GM13977 (cell line): Measurements from ENCODE around the gene RNF150.

ENCODE experiments used
- DNase-seq: peaks from one replicate; pipeline ENCODE4 v3.0.0; 2012; ENCODE audit warnings: low spot score
- CTCF ChIP-seq: IDR thresholded peaks from 2 replicates; pipeline ENCODE4 v1.5.1; 2012; ENCODE audit warnings: mild to moderate bottlenecking, control low read depth; ENCODE audit not compliant: insufficient read depth; ENCODE audit errors: extremely low read depth, missing control alignments
- in situ Hi-C: fragments of 300-500 bp; cut with MboI; formaldehyde crosslinking; loops from one replicate; pipeline ENCODE4 v1.12.0; 2022; ENCODE audit warnings: low sequenced_read_pairs, low pct_unique_long_range_greater_than_20kb, mixed read lengths, inconsistent platforms; ENCODE audit not compliant: unreplicated experiment

Gene RNF150

DNA sequence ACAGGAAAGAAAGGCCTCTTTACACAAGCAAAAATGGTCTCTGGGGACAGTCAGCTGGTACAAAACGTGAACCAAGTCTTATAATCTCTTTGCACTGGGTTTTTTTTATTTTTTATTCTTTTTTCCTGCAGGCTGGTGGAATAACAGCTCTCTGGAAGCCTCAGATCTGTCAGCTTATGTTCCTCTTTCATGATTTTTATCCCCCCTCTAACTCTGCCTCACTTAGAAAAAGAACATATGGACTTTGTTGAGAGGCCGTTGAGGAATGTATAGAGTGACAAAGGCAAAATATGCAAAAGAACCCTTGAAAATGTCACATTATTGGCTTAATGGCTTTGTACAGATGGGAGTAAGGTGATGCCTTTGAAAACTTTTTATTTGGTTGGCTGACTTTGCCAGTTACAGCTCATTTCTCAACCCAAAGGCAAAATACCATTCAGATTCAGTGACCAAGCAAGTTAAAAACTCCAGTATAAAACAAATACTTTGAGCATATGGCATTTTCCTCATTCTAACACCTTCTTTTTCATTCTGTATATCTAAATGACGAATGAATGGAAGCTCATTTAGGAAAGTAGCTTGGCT lies 111.1 kb downstream of the RNF150 start:
- DNase-seq, result no peak
- in situ Hi-C loops, result no loop called here
- no peak for TF ChIP-seq CTCF

- in situ Hi-C loops, result no loop called here
- TF ChIP-seq CTCF, result no peak
- no peak for DNase-seq
These were observed 111.7 kb downstream of the RNF150 start for GRCh38 chr4:141021397-141022110.

DNA sequence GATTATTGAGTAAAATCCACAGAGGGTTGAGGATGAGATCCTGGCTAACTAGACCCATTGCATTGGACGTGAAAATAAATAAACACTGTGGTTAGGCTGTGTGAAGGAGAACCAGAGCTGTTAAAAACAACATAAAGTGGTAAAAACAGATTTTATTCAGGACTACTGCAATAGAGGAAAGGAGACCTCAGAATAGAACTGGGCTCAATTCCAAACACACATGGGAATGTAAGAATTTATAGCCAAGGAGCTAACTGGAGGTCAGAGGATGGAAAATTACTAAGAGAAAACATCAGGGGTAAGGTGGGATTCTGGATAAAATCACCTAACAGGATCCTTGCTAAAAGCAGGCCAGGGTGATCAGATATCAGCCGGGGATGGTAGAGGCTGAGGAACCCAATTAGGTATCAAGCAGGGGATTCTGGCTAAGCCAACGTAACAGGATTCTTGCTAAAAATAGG lies 112.4 kb downstream of the RNF150 start:
- DNase-seq, result no peak
- no peak for TF ChIP-seq CTCF
- in situ Hi-C loops, result no loop called here

GRCh38 chr4:141019768-141020167 lies 113.5 kb downstream of the RNF150 start:
- in situ Hi-C loops, result no loop called here
- no peak for DNase-seq
- TF ChIP-seq CTCF, result no peak

DNA sequence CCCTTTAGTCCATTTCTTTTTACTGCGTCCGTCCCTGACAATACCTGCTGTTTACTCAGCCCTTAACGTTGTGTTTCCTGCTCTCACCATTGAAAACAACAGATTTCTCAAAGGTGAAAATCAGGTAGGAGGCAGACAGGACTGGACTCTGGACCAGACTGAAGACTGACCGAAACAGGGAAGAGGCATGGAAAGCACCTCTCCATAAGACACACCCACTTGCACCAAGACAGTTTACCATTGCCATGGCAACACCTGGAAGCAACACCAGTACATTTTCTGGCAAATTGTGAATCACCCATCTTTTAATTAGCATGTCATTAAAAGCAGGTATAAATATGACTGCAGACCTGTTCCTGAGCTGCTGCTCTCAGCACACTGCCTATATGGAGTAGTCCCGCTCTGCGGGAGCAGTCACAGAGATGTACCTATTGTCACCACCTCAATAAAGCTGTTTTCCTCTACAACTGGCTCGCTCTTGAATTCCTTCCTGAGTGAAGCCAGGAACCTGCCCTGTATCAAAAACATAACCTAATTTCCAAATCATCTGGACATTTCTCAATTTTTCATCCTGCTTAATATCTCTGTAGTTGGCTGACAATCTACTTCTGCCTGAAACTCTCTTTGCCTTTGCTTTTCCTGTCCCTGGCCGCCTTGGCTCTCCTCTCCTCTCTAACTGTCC lies 117.0 kb downstream of the RNF150 start:
- DNase-seq, result no peak
- TF ChIP-seq CTCF, result no peak
- in situ Hi-C loops, result no loop called here

GRCh38 chr4:141013899-141014298 lies 119.4 kb downstream of the RNF150 start:
- DNase-seq, result no peak
- in situ Hi-C loops, result no loop called here
- TF ChIP-seq CTCF, result no peak
